Measurements from ENCODE around the gene RACK1. TPM values are rescaled to one million over a fixed set of nuclear protein-coding genes. Genes with fewer than 3 reads are reported as not detected.
"Not testable (repeated sequence)": the region's sequence is repeated elsewhere in the genome, so short reads cannot be mapped to it uniquely, and the experiment has no call there.

The RACK1 gene
- total and polyA plus RNA-seq, 3 experiments from 2014 or later, result 1,821 to 2,398 (median 2,341) TPM

- DNase-seq, result no peak
- H3K27ac ChIP-seq (ENCODE audit: low read depth, low read length), result no peak overlapping the region
- Mint-ChIP-seq H3K4me1 (peaks cover 0 to 3% (median 0%) of the 10 kb centered on the region in 3 donors), H3K36me3 (no peaks in the 10 kb centered on the region), H3K27me3 (no peaks in the 10 kb centered on the region), H3K9me3 (no peaks in the 10 kb centered on the region), H3K27ac (peak overlapping the region in 1 of 8 donors; percentile 50), H3K4me3 (no peak overlapping the region)
- ChIA-PET CTCF (interaction anchor here (1.4 kb wide), 1 partner anchor 91 kb away, joined by 3 read pairs; no protein-coding TSS in a partner anchor), POLR2A (no interaction called here)
- no peaks in the 10 kb centered on the region for H3K27me3 ChIP-seq (ENCODE audit: insufficient read depth, low read length, poor library complexity, severe bottlenecking)
- H3K9me3 ChIP-seq (ENCODE audit: low read length), result no peaks in the 10 kb centered on the region
- H3K4me3 ChIP-seq (ENCODE audit: low read length), result no peak overlapping the region
- no peaks in the 10 kb centered on the region for H3K4me1 ChIP-seq (ENCODE audit: insufficient read depth, low read length)
- no peaks in the 10 kb centered on the region for H3K36me3 ChIP-seq (ENCODE audit: insufficient read depth, low read length)
Observed at GRCh38 chr5:181281984-181282316, 38.2 kb upstream of the RACK1 start.

- H3K4me3 ChIP-seq (ENCODE audit: low read length), result no peak overlapping the region
- H3K36me3 ChIP-seq (ENCODE audit: insufficient read depth, low read length), result no peaks in the 10 kb centered on the region
- H3K4me1 Mint-ChIP-seq, result peaks cover 0 to 3% (median 0%) of the 10 kb centered on the region in 3 donors
- H3K27ac Mint-ChIP-seq, result no peak overlapping the region
- no peak for DNase-seq
- ChIA-PET CTCF (interaction anchor here (1.4 kb wide), 1 partner anchor 90 kb away, joined by 3 read pairs; no protein-coding TSS in a partner anchor), POLR2A (no interaction called here)
- no peaks in the 10 kb centered on the region for H3K9me3 ChIP-seq (ENCODE audit: low read length)
- H3K9me3 Mint-ChIP-seq, result no peaks in the 10 kb centered on the region
- no peak overlapping the region for H3K4me3 Mint-ChIP-seq
- no peaks in the 10 kb centered on the region for H3K27me3 ChIP-seq (ENCODE audit: insufficient read depth, low read length, poor library complexity, severe bottlenecking)
- no peaks in the 10 kb centered on the region for H3K27me3 Mint-ChIP-seq
- H3K4me1 ChIP-seq (ENCODE audit: insufficient read depth, low read length), result no peaks in the 10 kb centered on the region
- no peaks in the 10 kb centered on the region for H3K36me3 Mint-ChIP-seq
- H3K27ac ChIP-seq (ENCODE audit: low read depth, low read length), result no peak overlapping the region
Observed at GRCh38 chr5:181281077-181281983, 37.6 kb upstream of the RACK1 start.

- H3K27ac Mint-ChIP-seq, result no peak overlapping the region
- H3K4me3 ChIP-seq (ENCODE audit: low read length), result no peak overlapping the region
- CTCF ChIA-PET, result no interaction called here
- no peaks in the 10 kb centered on the region for H3K36me3 Mint-ChIP-seq
- H3K27ac ChIP-seq (ENCODE audit: low read depth, low read length), result no peak overlapping the region
- no peak overlapping the region for H3K4me3 Mint-ChIP-seq
- H3K9me3 ChIP-seq (ENCODE audit: low read length), result no peaks in the 10 kb centered on the region
- no peak for DNase-seq
- H3K36me3 ChIP-seq (ENCODE audit: insufficient read depth, low read length), result no peaks in the 10 kb centered on the region
- no peaks in the 10 kb centered on the region for H3K9me3 Mint-ChIP-seq
- POLR2A ChIA-PET, result no interaction called here
- H3K27me3 ChIP-seq (ENCODE audit: insufficient read depth, low read length, poor library complexity, severe bottlenecking), result no peaks in the 10 kb centered on the region
- peaks cover 0 to 3% (median 0%) of the 10 kb centered on the region in 3 donors for H3K4me1 Mint-ChIP-seq
- no peaks in the 10 kb centered on the region for H3K4me1 ChIP-seq (ENCODE audit: insufficient read depth, low read length)
- no peaks in the 10 kb centered on the region for H3K27me3 Mint-ChIP-seq
Observed at GRCh38 chr5:181280251-181280762, 36.6 kb upstream of the RACK1 start.

GRCh38 chr5:181273433-181273744 lies 29.7 kb upstream of the RACK1 start:
- H3K4me1 ChIP-seq (ENCODE audit: insufficient read depth, low read length); H3K9me3 ChIP-seq (ENCODE audit: low read length); H3K27ac Mint-ChIP-seq; H3K27me3 ChIP-seq (ENCODE audit: insufficient read depth, low read length, poor library complexity, severe bottlenecking); H3K4me3 ChIP-seq (ENCODE audit: low read length); H3K4me1 Mint-ChIP-seq; DNase-seq; H3K9me3 Mint-ChIP-seq; H3K36me3 ChIP-seq (ENCODE audit: insufficient read depth, low read length); CTCF ChIA-PET; H3K27ac ChIP-seq (ENCODE audit: low read depth, low read length); H3K36me3 Mint-ChIP-seq; H3K27me3 Mint-ChIP-seq; H3K4me3 Mint-ChIP-seq: not testable (repeated sequence)
- POLR2A ChIA-PET, result interaction anchor here (0.6 kb wide), 1 partner anchor 10 kb away, joined by 3 read pairs; no protein-coding TSS in a partner anchor

- ChIA-PET POLR2A (no interaction called here), CTCF (no interaction called here)
- no peaks in the 10 kb centered on the region for H3K27me3 ChIP-seq (ENCODE audit: insufficient read depth, low read length, poor library complexity, severe bottlenecking)
- Mint-ChIP-seq H3K9me3 (no peaks in the 10 kb centered on the region), H3K27ac (no peak overlapping the region), H3K36me3 (peaks cover 0 to 1% (median 0%) of the 10 kb centered on the region in 3 donors), H3K27me3 (no peaks in the 10 kb centered on the region), H3K4me1 (no peaks in the 10 kb centered on the region), H3K4me3 (no peak overlapping the region)
- no peak for DNase-seq
- no peak overlapping the region for H3K27ac ChIP-seq (ENCODE audit: low read depth, low read length)
- H3K4me1 ChIP-seq (ENCODE audit: insufficient read depth, low read length), result no peaks in the 10 kb centered on the region
- H3K36me3 ChIP-seq (ENCODE audit: insufficient read depth, low read length), result no peaks in the 10 kb centered on the region
- no peaks in the 10 kb centered on the region for H3K9me3 ChIP-seq (ENCODE audit: low read length)
- no peak overlapping the region for H3K4me3 ChIP-seq (ENCODE audit: low read length)
Observed at GRCh38 chr5:181271081-181271480, 27.4 kb upstream of the RACK1 start.

- not testable (repeated sequence) for H3K4me1 Mint-ChIP-seq; H3K27me3 ChIP-seq (ENCODE audit: insufficient read depth, low read length, poor library complexity, severe bottlenecking)
Observed at GRCh38 chr5:181267907-181268306, 24.2 kb upstream of the RACK1 start.

GRCh38 chr5:181267291-181267904 lies 23.7 kb upstream of the RACK1 start:
- H3K9me3 ChIP-seq (ENCODE audit: low read length); H3K27ac ChIP-seq (ENCODE audit: low read depth, low read length); DNase-seq; H3K4me3 ChIP-seq (ENCODE audit: low read length); H3K4me1 Mint-ChIP-seq; H3K27me3 Mint-ChIP-seq; H3K36me3 ChIP-seq (ENCODE audit: insufficient read depth, low read length); H3K27me3 ChIP-seq (ENCODE audit: insufficient read depth, low read length, poor library complexity, severe bottlenecking); H3K9me3 Mint-ChIP-seq; CTCF ChIA-PET; H3K4me1 ChIP-seq (ENCODE audit: insufficient read depth, low read length); POLR2A ChIA-PET: not testable (repeated sequence)
- Mint-ChIP-seq H3K27ac (peak overlapping the region in 1 of 8 donors; percentile 45), H3K36me3 (peaks cover 3 to 20% (median 5%) of the 10 kb centered on the region in 3 donors), H3K4me3 (peak overlapping the region in 2 of 7 donors; percentile 10 to 33)

More at GRCh38 chr5:181267907-181268306, 24.2 kb upstream of the RACK1 start:
- CTCF ChIA-PET; H3K27ac ChIP-seq (ENCODE audit: low read depth, low read length); H3K4me1 ChIP-seq (ENCODE audit: insufficient read depth, low read length); H3K27me3 Mint-ChIP-seq; H3K9me3 Mint-ChIP-seq; H3K27ac Mint-ChIP-seq; H3K9me3 ChIP-seq (ENCODE audit: low read length); DNase-seq; H3K36me3 ChIP-seq (ENCODE audit: insufficient read depth, low read length); H3K4me3 Mint-ChIP-seq; H3K4me3 ChIP-seq (ENCODE audit: low read length); POLR2A ChIA-PET: not testable (repeated sequence)
- peaks cover 3 to 20% (median 5%) of the 10 kb centered on the region in 3 donors for H3K36me3 Mint-ChIP-seq

- POLR2A ChIA-PET, result interaction anchor here (0.7 kb wide), 1 partner anchor 30 kb away, joined by 3 read pairs; no protein-coding TSS in a partner anchor
- Mint-ChIP-seq H3K9me3 (no peaks in the 10 kb centered on the region), H3K27me3 (no peaks in the 10 kb centered on the region), H3K27ac (peak overlapping the region in 1 of 8 donors; percentile 63), H3K4me1 (peaks cover 11 to 14% (median 11%) of the 10 kb centered on the region in 3 donors), H3K36me3 (peaks cover 3 to 31% (median 5%) of the 10 kb centered on the region in 3 donors), H3K4me3 (peak overlapping the region in 3 of 7 donors; percentile 49 to 69 (median 56))
- Histone ChIP-seq H3K27ac (ENCODE audit: low read depth, low read length) (no peak overlapping the region), H3K4me3 (ENCODE audit: low read length) (no peak overlapping the region), H3K9me3 (ENCODE audit: low read length) (no peaks in the 10 kb centered on the region), H3K4me1 (ENCODE audit: insufficient read depth, low read length) (peaks cover 9% of the 10 kb centered on the region), H3K36me3 (ENCODE audit: insufficient read depth, low read length) (peaks cover 7% of the 10 kb centered on the region), H3K27me3 (ENCODE audit: insufficient read depth, low read length, poor library complexity, severe bottlenecking) (no peaks in the 10 kb centered on the region)
- CTCF ChIA-PET, result no interaction called here
- no peak for DNase-seq
Observed at GRCh38 chr5:181265092-181265671, 21.5 kb upstream of the RACK1 start.

Measured in CD8-positive, alpha-beta memory T cell (primary cell).